Measurements from ENCODE around the gene ERCC4. TPM values are rescaled to one million over a fixed set of nuclear protein-coding genes. Genes with fewer than 3 reads are reported as not detected.

Gene ERCC4
- total and polyA plus RNA-seq, 2 experiments from 2014 or later: 5.4 to 21.6 TPM

DNA sequence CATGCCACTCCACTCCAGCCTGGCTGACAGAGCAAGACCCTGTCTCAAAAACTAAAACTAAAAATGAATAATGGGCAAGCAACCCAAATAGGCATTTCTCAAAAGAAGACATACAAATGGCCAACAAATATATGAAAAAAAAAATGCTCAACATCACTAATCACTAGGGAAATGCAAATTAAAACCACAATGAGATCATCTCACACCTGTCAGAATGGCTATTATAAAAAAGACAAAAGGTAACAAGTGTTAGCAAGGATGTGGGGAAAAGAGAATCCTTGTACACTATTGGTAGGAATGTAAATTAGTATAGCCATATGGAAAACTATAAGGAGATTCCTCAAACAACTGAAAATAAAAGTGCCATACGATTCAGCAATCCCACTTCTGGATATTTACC, 7.1 kb upstream of the ERCC4 start:
- Mint-ChIP-seq H3K27ac (no peak overlapping the region), H3K36me3 (ENCODE audit: low read depth) (peaks cover 19% of the 10 kb centered on the region; the same call in 2 of the 3 replicates), H3K27me3 (ENCODE audit: insufficient read depth, low read depth, poor library complexity) (peaks cover 1% of the 10 kb centered on the region), H3K9me3 (peaks cover 28% of the 10 kb centered on the region), H3K4me1 (peaks cover 8% of the 10 kb centered on the region), H3K4me3 (no peak overlapping the region)
- Histone ChIP-seq H3K27ac (ENCODE audit: low read depth) (no peak overlapping the region), H4K20me1 (replicated peaks; ENCODE audit: insufficient read depth) (no peaks in the 10 kb centered on the region), H3K27me3 (ENCODE audit: insufficient read depth) (no peaks in the 10 kb centered on the region), H3K9me2 (ENCODE audit: insufficient read depth) (0 out of 2 replicates have a peak, but pooled peaks cover 7% of the 10 kb centered on the region), H3F3A (replicated peaks; ENCODE audit: low read depth) (no peaks in the 10 kb centered on the region), H3K36me3 (ENCODE audit: insufficient read depth) (no peaks in the 10 kb centered on the region), H3K4me2 (no peak overlapping the region), H2AFZ (no peak overlapping the region), H3K4me3 (no peak overlapping the region), H3K4me1 (ENCODE audit: insufficient read depth) (no peaks in the 10 kb centered on the region), H3K79me2 (replicated peaks; ENCODE audit: insufficient read depth) (no peaks in the 10 kb centered on the region)
- TF ChIP-seq, protein P1, sequence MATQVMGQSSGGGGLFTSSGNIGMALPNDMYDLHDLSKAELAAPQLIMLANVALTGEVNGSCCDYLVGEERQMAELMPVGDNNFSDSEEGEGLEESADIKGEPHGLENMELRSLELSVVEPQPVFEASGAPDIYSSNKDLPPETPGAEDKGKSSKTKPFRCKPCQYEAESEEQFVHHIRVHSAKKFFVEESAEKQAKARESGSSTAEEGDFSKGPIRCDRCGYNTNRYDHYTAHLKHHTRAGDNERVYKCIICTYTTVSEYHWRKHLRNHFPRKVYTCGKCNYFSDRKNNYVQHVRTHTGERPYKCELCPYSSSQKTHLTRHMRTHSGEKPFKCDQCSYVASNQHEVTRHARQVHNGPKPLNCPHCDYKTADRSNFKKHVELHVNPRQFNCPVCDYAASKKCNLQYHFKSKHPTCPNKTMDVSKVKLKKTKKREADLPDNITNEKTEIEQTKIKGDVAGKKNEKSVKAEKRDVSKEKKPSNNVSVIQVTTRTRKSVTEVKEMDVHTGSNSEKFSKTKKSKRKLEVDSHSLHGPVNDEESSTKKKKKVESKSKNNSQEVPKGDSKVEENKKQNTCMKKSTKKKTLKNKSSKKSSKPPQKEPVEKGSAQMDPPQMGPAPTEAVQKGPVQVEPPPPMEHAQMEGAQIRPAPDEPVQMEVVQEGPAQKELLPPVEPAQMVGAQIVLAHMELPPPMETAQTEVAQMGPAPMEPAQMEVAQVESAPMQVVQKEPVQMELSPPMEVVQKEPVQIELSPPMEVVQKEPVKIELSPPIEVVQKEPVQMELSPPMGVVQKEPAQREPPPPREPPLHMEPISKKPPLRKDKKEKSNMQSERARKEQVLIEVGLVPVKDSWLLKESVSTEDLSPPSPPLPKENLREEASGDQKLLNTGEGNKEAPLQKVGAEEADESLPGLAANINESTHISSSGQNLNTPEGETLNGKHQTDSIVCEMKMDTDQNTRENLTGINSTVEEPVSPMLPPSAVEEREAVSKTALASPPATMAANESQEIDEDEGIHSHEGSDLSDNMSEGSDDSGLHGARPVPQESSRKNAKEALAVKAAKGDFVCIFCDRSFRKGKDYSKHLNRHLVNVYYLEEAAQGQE (IDR thresholded peaks at IDR 0.05; ENCODE audit: unreplicated experiment): no peak
- TF ChIP-seq CREB1 (CRISPR knock-in tag; IDR thresholded peaks at IDR 0.05; ENCODE audit: low read depth) (no peak), ZNF331 (CRISPR knock-in tag; IDR thresholded peaks at IDR 0.05; ENCODE audit: low read depth) (no peak), NANOG (IDR thresholded peaks at IDR 0.05; ENCODE audit: borderline replicate concordance) (no peak), ZNF114 (CRISPR knock-in tag; IDR thresholded peaks at IDR 0.05) (no peak), POLR2AphosphoS5 (IDR thresholded peaks at IDR 0.05; ENCODE audit: low read depth) (no peak), EZH2phosphoT487 (IDR thresholded peaks at IDR 0.05; ENCODE audit: unreplicated experiment) (no peak), STAT1 (IDR thresholded peaks at IDR 0.05; ENCODE audit: unreplicated experiment) (no peak), EZH2 (IDR thresholded peaks at IDR 0.05; ENCODE audit: low read depth, unreplicated experiment) (no peak), JUNB (IDR thresholded peaks at IDR 0.05; ENCODE audit: unreplicated experiment) (no peak)
- TF ChIP-seq, protein P2, sequence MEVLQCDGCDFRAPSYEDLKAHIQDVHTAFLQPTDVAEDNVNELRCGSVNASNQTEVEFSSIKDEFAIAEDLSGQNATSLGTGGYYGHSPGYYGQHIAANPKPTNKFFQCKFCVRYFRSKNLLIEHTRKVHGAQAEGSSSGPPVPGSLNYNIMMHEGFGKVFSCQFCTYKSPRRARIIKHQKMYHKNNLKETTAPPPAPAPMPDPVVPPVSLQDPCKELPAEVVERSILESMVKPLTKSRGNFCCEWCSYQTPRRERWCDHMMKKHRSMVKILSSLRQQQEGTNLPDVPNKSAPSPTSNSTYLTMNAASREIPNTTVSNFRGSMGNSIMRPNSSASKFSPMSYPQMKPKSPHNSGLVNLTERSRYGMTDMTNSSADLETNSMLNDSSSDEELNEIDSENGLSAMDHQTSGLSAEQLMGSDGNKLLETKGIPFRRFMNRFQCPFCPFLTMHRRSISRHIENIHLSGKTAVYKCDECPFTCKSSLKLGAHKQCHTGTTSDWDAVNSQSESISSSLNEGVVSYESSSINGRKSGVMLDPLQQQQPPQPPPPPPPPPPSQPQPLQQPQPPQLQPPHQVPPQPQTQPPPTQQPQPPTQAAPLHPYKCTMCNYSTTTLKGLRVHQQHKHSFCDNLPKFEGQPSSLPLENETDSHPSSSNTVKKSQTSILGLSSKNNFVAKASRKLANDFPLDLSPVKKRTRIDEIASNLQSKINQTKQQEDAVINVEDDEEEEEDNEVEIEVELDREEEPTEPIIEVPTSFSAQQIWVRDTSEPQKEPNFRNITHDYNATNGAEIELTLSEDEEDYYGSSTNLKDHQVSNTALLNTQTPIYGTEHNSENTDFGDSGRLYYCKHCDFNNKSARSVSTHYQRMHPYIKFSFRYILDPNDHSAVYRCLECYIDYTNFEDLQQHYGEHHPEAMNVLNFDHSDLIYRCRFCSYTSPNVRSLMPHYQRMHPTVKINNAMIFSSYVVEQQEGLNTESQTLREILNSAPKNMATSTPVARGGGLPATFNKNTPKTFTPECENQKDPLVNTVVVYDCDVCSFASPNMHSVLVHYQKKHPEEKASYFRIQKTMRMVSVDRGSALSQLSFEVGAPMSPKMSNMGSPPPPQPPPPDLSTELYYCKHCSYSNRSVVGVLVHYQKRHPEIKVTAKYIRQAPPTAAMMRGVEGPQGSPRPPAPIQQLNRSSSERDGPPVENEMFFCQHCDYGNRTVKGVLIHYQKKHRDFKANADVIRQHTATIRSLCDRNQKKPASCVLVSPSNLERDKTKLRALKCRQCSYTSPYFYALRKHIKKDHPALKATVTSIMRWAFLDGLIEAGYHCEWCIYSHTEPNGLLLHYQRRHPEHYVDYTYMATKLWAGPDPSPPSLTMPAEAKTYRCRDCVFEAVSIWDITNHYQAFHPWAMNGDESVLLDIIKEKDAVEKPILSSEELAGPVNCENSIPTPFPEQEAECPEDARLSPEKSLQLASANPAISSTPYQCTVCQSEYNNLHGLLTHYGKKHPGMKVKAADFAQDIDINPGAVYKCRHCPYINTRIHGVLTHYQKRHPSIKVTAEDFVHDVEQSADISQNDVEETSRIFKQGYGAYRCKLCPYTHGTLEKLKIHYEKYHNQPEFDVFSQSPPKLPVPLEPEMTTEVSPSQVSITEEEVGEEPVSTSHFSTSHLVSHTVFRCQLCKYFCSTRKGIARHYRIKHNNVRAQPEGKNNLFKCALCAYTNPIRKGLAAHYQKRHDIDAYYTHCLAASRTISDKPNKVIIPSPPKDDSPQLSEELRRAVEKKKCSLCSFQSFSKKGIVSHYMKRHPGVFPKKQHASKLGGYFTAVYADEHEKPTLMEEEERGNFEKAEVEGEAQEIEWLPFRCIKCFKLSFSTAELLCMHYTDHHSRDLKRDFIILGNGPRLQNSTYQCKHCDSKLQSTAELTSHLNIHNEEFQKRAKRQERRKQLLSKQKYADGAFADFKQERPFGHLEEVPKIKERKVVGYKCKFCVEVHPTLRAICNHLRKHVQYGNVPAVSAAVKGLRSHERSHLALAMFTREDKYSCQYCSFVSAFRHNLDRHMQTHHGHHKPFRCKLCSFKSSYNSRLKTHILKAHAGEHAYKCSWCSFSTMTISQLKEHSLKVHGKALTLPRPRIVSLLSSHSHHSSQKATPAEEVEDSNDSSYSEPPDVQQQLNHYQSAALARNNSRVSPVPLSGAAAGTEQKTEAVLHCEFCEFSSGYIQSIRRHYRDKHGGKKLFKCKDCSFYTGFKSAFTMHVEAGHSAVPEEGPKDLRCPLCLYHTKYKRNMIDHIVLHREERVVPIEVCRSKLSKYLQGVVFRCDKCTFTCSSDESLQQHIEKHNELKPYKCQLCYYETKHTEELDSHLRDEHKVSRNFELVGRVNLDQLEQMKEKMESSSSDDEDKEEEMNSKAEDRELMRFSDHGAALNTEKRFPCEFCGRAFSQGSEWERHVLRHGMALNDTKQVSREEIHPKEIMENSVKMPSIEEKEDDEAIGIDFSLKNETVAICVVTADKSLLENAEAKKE (CRISPR knock-in tag; IDR thresholded peaks at IDR 0.05): no peak
- TF ChIP-seq, protein P3, sequence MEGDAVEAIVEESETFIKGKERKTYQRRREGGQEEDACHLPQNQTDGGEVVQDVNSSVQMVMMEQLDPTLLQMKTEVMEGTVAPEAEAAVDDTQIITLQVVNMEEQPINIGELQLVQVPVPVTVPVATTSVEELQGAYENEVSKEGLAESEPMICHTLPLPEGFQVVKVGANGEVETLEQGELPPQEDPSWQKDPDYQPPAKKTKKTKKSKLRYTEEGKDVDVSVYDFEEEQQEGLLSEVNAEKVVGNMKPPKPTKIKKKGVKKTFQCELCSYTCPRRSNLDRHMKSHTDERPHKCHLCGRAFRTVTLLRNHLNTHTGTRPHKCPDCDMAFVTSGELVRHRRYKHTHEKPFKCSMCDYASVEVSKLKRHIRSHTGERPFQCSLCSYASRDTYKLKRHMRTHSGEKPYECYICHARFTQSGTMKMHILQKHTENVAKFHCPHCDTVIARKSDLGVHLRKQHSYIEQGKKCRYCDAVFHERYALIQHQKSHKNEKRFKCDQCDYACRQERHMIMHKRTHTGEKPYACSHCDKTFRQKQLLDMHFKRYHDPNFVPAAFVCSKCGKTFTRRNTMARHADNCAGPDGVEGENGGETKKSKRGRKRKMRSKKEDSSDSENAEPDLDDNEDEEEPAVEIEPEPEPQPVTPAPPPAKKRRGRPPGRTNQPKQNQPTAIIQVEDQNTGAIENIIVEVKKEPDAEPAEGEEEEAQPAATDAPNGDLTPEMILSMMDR (conservative IDR thresholded peaks at IDR 0.05; ENCODE audit: low read depth in 2 of 2): no peak
- TF ChIP-seq, protein P4, sequence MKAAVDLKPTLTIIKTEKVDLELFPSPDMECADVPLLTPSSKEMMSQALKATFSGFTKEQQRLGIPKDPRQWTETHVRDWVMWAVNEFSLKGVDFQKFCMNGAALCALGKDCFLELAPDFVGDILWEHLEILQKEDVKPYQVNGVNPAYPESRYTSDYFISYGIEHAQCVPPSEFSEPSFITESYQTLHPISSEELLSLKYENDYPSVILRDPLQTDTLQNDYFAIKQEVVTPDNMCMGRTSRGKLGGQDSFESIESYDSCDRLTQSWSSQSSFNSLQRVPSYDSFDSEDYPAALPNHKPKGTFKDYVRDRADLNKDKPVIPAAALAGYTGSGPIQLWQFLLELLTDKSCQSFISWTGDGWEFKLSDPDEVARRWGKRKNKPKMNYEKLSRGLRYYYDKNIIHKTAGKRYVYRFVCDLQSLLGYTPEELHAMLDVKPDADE (IDR thresholded peaks at IDR 0.05): no peak
- ATAC-seq: no peak
- no peak for DNase-seq (ENCODE audit: low spot score)

Measured in GM23338 (cell line).